RWPE2 (cell line): ENCODE results near the gene PLK3.
"Not testable (repeated sequence)": the region's sequence is repeated elsewhere in the genome, so short reads cannot be mapped to it uniquely, and the experiment has no call there.

Source experiments
- ATAC-seq: fragments of 200-7000 bp; cut with Tn5 transposase; 3 replicates; pipeline ENCODE4 v1.9.1; 2021; ENCODE audit warnings: low read depth
- DNase-seq: peaks from one replicate; pipeline ENCODE4 v3.0.0-alpha.2; 2020; ENCODE audit warnings: low spot score
- H3K27ac ChIP-seq: fragments of 450-650 bp; 2 replicates; pipeline ENCODE4 v1.5.1; 2017; ENCODE audit warnings: mild to moderate bottlenecking; ENCODE audit not compliant: poor library complexity, severe bottlenecking
- H3K27me3 ChIP-seq: fragments of 250-450 bp; sonication (Bioruptor Pico); 2 replicates; pipeline ENCODE4 v1.5.1; 2021; ENCODE audit warnings: mild to moderate bottlenecking, moderate library complexity; ENCODE audit not compliant: insufficient read depth, poor library complexity, severe bottlenecking
- H3K36me3 ChIP-seq: fragments of 250-450 bp; sonication (Bioruptor Pico); 2 replicates; pipeline ENCODE4 v1.5.1; 2020; ENCODE audit warnings: low read depth, mild to moderate bottlenecking, moderate library complexity
- H3K4me1 ChIP-seq: fragments of 250-450 bp; sonication (Bioruptor Pico); 2 replicates; pipeline ENCODE4 v1.5.1; 2021; ENCODE audit warnings: mild to moderate bottlenecking, moderate library complexity; ENCODE audit not compliant: insufficient read depth, poor library complexity, severe bottlenecking
- H3K4me3 ChIP-seq: fragments of 250-450 bp; sonication (Bioruptor Pico); 2 replicates; pipeline ENCODE4 v1.5.1; 2021; ENCODE audit warnings: mild to moderate bottlenecking, moderate library complexity; ENCODE audit not compliant: severe bottlenecking
- H3K9me3 ChIP-seq: fragments of 250-450 bp; sonication (Bioruptor Pico); 2 replicates; pipeline ENCODE4 v1.5.1; 2021; ENCODE audit warnings: mild to moderate bottlenecking, moderate library complexity; ENCODE audit not compliant: severe bottlenecking
- CTCF ChIP-seq: fragments of 450-650 bp; IDR thresholded peaks from one replicate; pipeline ENCODE4 v1.5.1; 2017; ENCODE audit warnings: mild to moderate bottlenecking, moderate library complexity; ENCODE audit not compliant: poor library complexity, severe bottlenecking

The PLK3 gene

GRCh38 chr1:44820328-44821239 is 20.4 kb downstream of the PLK3 start:
- Histone ChIP-seq H3K27me3 (no peaks in the 10 kb centered on the region), H3K9me3 (no peaks in the 10 kb centered on the region), H3K27ac (peak overlapping the region; percentile 74), H3K4me1 (no peaks in the 10 kb centered on the region), H3K4me3 (peak overlapping the region; percentile 32), H3K36me3 (no peaks in the 10 kb centered on the region)
- TF ChIP-seq CTCF, result no peak
- DNase-seq, result no peak
- ATAC-seq, result no peak

GRCh38 chr1:44821240-44821715 is 21.1 kb downstream of the PLK3 start:
- no peak for ATAC-seq
- H3K36me3 ChIP-seq, result no peaks in the 10 kb centered on the region
- no peak for DNase-seq
- no peak for TF ChIP-seq CTCF
- no peaks in the 10 kb centered on the region for H3K9me3 ChIP-seq
- no peak overlapping the region for H3K27ac ChIP-seq
- H3K4me1 ChIP-seq, result no peaks in the 10 kb centered on the region
- no peak overlapping the region for H3K4me3 ChIP-seq
- H3K27me3 ChIP-seq, result no peaks in the 10 kb centered on the region

GRCh38 chr1:44822131-44822701 is 22.0 kb downstream of the PLK3 start:
- DNase-seq (no peak), ATAC-seq (no peak)
- Histone ChIP-seq H3K27me3 (no peaks in the 10 kb centered on the region), H3K27ac (no peak overlapping the region), H3K4me3 (no peak overlapping the region), H3K4me1 (no peaks in the 10 kb centered on the region), H3K9me3 (no peaks in the 10 kb centered on the region), H3K36me3 (no peaks in the 10 kb centered on the region)
- TF ChIP-seq CTCF, result no peak

- Histone ChIP-seq H3K27ac (no peak overlapping the region), H3K36me3 (no peaks in the 10 kb centered on the region), H3K4me1 (no peaks in the 10 kb centered on the region), H3K4me3 (no peak overlapping the region), H3K9me3 (no peaks in the 10 kb centered on the region), H3K27me3 (no peaks in the 10 kb centered on the region)
- ATAC-seq (no peak), DNase-seq (no peak)
- no peak for TF ChIP-seq CTCF
These were observed 22.8 kb downstream of the PLK3 start for GRCh38 chr1:44822981-44823451.

- not testable (repeated sequence) for DNase-seq, H3K9me3 ChIP-seq, H3K4me1 ChIP-seq, H3K27ac ChIP-seq, H3K36me3 ChIP-seq, H3K27me3 ChIP-seq, H3K4me3 ChIP-seq, ATAC-seq
These were observed 24.2 kb downstream of the PLK3 start for GRCh38 chr1:44824392-44824791.
